ENCODE data around the gene CEP112.

- no peak for TF ChIP-seq CTCF (conservative IDR thresholded peaks at IDR 0.05)
- no peak for TF ChIP-seq ZFX (IDR thresholded peaks at IDR 0.05)
Measured at GRCh38 chr17:65696739-65697394, 495.1 kb downstream of the CEP112 start.

Data from C4-2B (cell line).